HepG2 (cell line): ENCODE measurements around the gene SRXN1. TPM values are rescaled to one million over a fixed set of nuclear protein-coding genes. Genes with fewer than 3 reads are reported as not detected.
A peak's percentile ranks its signal among the peaks of the same experiment; 100 is the strongest.

Experiments
- AFF4 ChIP-seq: sonication (generic); formaldehyde crosslinking; IDR thresholded peaks from 2 replicates; pipeline ENCODE4 v1.4.0; 2020; ENCODE audit warnings: missing genetic modification reagents
- IRF9 ChIP-seq: sonication (generic); formaldehyde crosslinking; IDR thresholded peaks from 2 replicates; pipeline ENCODE4 v1.8.0; 2022; ENCODE audit warnings: missing genetic modification reagents, mild to moderate bottlenecking, borderline replicate concordance
- NCOA2 ChIP-seq: sonication (generic); formaldehyde crosslinking; IDR thresholded peaks from 2 replicates; pipeline ENCODE4 v1.8.0; 2022; ENCODE audit warnings: inconsistent platforms
- SCMH1 ChIP-seq: sonication (generic); formaldehyde crosslinking; IDR thresholded peaks from 2 replicates; pipeline ENCODE4 v1.9.0; 2021; ENCODE audit warnings: missing genetic modification reagents, mild to moderate bottlenecking, borderline replicate concordance
- ZBTB3 ChIP-seq: sonication (generic); formaldehyde crosslinking; IDR thresholded peaks from 2 replicates; pipeline ENCODE4 v1.4.0; 2020; ENCODE audit warnings: low read depth, mild to moderate bottlenecking, moderate library complexity, missing genetic modification reagents, borderline replicate concordance
- ZFP82 ChIP-seq: sonication (generic); formaldehyde crosslinking; IDR thresholded peaks from 2 replicates; pipeline ENCODE4 v1.5.1; 2020; ENCODE audit warnings: mild to moderate bottlenecking, missing genetic modification reagents, borderline replicate concordance
- ZMAT5 ChIP-seq: sonication (generic); formaldehyde crosslinking; IDR thresholded peaks from 2 replicates; pipeline ENCODE4 v1.5.0; 2020; ENCODE audit warnings: mild to moderate bottlenecking, low read depth, missing genetic modification reagents, borderline replicate concordance
- ZNF143 ChIP-seq: sonication (generic); formaldehyde crosslinking; IDR thresholded peaks from 2 replicates; pipeline ENCODE4 v1.4.0; 2020; ENCODE audit warnings: missing genetic modification reagents
- ZNF512 ChIP-seq: sonication (generic); formaldehyde crosslinking; IDR thresholded peaks from 2 replicates; pipeline ENCODE4 v1.4.0; 2020; ENCODE audit warnings: mild to moderate bottlenecking, missing genetic modification reagents
- ZSCAN22 ChIP-seq: sonication (generic); formaldehyde crosslinking; IDR thresholded peaks from 2 replicates; pipeline ENCODE4 v1.4.0; 2020; ENCODE audit warnings: mild to moderate bottlenecking, missing genetic modification reagents
- ZSCAN30 ChIP-seq: sonication (generic); formaldehyde crosslinking; IDR thresholded peaks from 2 replicates; pipeline ENCODE4 v1.5.0; 2020; ENCODE audit warnings: mild to moderate bottlenecking, missing genetic modification reagents
- ZZZ3 ChIP-seq: sonication (generic); formaldehyde crosslinking; IDR thresholded peaks from 2 replicates; pipeline ENCODE4 v1.4.0; 2020; ENCODE audit warnings: missing genetic modification reagents, mild to moderate bottlenecking, borderline replicate concordance
- polyA plus RNA-seq, 8 experiments: library from polyadenylated mRNA; depleted of rRNA in 3 of 8; stranded (reverse) in 7 of 8; unstranded in 1 of 8; fragments of >200 nt; fragmentation: Illumina TruSeq in 4 of 8; extraction: Trizol in 4 of 8; gene quantifications; 2 replicates each; pipeline versions ENCODE4 v1.2.1 to v1.2.3, GENCODE V29; 2011 to 2016; ENCODE audit warnings: low read depth in 4 of 8, missing spikeins in 1 of 8, mixed read lengths in 1 of 8; ENCODE audit not compliant: insufficient read depth in 1 of 8
- total RNA-seq, 5 experiments: library from RNA; depleted of rRNA; stranded (reverse); fragments of >200 nt; fragmentation: Illumina TruSeq; extraction: Trizol; gene quantifications; 2 replicates each; pipeline ENCODE4 v1.2.3, GENCODE V29; 2016; ENCODE audit warnings: low read depth in 1 of 5
- TF ChIP-seq, protein P1 (sequence below): fragments of 450-650 bp; IDR thresholded peaks from 2 replicates; pipeline ENCODE4 v1.6.1; 2017; ENCODE audit warnings: mild to moderate bottlenecking

Gene SRXN1
- total and polyA plus RNA-seq, 2 of the 13 experiments (the other 11 are each of a cell fraction or from before 2014, with no cell fraction given) = 29.9 to 87.7 TPM

GRCh38 chr20:675453-676314 is 22.7 kb upstream of the SRXN1 start, which contains the start of gene SCRT2 (continued):
- peak; percentile 45; the same call in 1 of the 2 replicates for TF ChIP-seq NCOA2
- TF ChIP-seq, protein P1, sequence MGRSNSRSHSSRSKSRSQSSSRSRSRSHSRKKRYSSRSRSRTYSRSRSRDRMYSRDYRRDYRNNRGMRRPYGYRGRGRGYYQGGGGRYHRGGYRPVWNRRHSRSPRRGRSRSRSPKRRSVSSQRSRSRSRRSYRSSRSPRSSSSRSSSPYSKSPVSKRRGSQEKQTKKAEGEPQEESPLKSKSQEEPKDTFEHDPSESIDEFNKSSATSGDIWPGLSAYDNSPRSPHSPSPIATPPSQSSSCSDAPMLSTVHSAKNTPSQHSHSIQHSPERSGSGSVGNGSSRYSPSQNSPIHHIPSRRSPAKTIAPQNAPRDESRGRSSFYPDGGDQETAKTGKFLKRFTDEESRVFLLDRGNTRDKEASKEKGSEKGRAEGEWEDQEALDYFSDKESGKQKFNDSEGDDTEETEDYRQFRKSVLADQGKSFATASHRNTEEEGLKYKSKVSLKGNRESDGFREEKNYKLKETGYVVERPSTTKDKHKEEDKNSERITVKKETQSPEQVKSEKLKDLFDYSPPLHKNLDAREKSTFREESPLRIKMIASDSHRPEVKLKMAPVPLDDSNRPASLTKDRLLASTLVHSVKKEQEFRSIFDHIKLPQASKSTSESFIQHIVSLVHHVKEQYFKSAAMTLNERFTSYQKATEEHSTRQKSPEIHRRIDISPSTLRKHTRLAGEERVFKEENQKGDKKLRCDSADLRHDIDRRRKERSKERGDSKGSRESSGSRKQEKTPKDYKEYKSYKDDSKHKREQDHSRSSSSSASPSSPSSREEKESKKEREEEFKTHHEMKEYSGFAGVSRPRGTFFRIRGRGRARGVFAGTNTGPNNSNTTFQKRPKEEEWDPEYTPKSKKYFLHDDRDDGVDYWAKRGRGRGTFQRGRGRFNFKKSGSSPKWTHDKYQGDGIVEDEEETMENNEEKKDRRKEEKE = no peak
- TF ChIP-seq ZMAT5 = no peak
- TF ChIP-seq SCMH1 (CRISPR knock-in tag) = no peak
- TF ChIP-seq ZNF143 (CRISPR knock-in tag) = no peak
- TF ChIP-seq AFF4 (CRISPR knock-in tag) = no peak
- TF ChIP-seq ZSCAN30 = no peak
- TF ChIP-seq IRF9 (CRISPR knock-in tag) = peak; percentile 96; the same call in 1 of the 2 replicates
- peak; percentile 96; the same call in 1 of the 2 replicates for TF ChIP-seq ZFP82 (CRISPR knock-in tag)
- TF ChIP-seq ZBTB3 (CRISPR knock-in tag) = peak; percentile 71; the same call in 1 of the 2 replicates
- TF ChIP-seq ZNF512 (CRISPR knock-in tag) = peak; percentile 96
- no peak for TF ChIP-seq ZZZ3 (CRISPR knock-in tag)
- peak; percentile 83; the same call in 1 of the 2 replicates for TF ChIP-seq ZSCAN22 (CRISPR knock-in tag)
